PC-3 (cell line): ENCODE data around the gene NNT.

Source experiments
- EZH2 ChIP-seq: fragments of 300-600 bp; sonication (generic); IDR thresholded peaks from one replicate; pipeline ENCODE4 v1.6.1; 2017; ENCODE audit warnings: antibody characterized with exemption, mild to moderate bottlenecking, low read length; ENCODE audit not compliant: unreplicated experiment
- TF ChIP-seq, protein P1 (sequence below): fragments of 300-600 bp; sonication (generic); conservative IDR thresholded peaks from 2 replicates; pipeline ENCODE4 v1.5.1; 2017; ENCODE audit warnings: antibody characterized with exemption, low read depth, mild to moderate bottlenecking, low read length

DNA sequence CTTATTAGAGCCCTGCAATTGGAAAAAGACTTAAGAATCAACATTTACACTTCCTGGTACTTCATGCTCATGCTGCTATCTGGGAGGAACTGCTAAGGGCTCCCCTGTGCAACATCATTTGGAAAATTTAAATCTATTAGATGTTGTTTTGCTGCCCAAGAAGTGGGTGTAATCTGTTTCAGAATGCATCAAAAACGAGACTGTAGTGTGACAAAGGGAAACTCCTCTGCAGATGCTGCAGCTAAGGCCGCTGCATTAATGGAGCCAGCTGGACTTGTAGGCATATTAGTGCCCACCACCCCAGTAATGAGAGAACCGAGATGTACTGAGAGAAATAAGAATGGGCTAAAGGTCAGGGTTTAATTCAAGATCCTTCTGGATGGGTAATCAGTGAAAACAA is 35.0 kb upstream of the NNT start:
- TF ChIP-seq, protein P1, sequence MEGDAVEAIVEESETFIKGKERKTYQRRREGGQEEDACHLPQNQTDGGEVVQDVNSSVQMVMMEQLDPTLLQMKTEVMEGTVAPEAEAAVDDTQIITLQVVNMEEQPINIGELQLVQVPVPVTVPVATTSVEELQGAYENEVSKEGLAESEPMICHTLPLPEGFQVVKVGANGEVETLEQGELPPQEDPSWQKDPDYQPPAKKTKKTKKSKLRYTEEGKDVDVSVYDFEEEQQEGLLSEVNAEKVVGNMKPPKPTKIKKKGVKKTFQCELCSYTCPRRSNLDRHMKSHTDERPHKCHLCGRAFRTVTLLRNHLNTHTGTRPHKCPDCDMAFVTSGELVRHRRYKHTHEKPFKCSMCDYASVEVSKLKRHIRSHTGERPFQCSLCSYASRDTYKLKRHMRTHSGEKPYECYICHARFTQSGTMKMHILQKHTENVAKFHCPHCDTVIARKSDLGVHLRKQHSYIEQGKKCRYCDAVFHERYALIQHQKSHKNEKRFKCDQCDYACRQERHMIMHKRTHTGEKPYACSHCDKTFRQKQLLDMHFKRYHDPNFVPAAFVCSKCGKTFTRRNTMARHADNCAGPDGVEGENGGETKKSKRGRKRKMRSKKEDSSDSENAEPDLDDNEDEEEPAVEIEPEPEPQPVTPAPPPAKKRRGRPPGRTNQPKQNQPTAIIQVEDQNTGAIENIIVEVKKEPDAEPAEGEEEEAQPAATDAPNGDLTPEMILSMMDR = no peak
- no peak for TF ChIP-seq EZH2
